Measurements from ENCODE around the gene BSND. TPM values are rescaled to one million over a fixed set of nuclear protein-coding genes. Genes with fewer than 3 reads are reported as not detected.
A peak's percentile ranks its signal among the peaks of the same experiment; 100 is the strongest.

Gene BSND
- total RNA-seq, 2 donors from 2014 or later, result not detected

GRCh38 chr1:54970901-54971300 is 27.8 kb upstream of the BSND start:
- H3K27ac ChIP-seq, result no peak overlapping the region
- no peak overlapping the region for H3K9ac ChIP-seq (ENCODE audit: low read depth in 2 of 2, low read length in 2 of 2)
- DNase-seq, result no peak
- TF ChIP-seq CTCF (IDR thresholded peaks at IDR 0.05), result no peak
- no peak overlapping the region for H3K4me3 ChIP-seq
- intact Hi-C loops (cut with DNase I), result no loop called here
- H3K9me3 ChIP-seq, result no peaks in the 10 kb centered on the region
- H3K36me3 ChIP-seq, result no peaks in the 10 kb centered on the region
- no peaks in the 10 kb centered on the region for H3K27me3 ChIP-seq
- H3K4me1 ChIP-seq, result no peaks in the 10 kb centered on the region

GRCh38 chr1:54971317-54971791 is 27.4 kb upstream of the BSND start:
- H3K4me3 ChIP-seq, result no peak overlapping the region
- H3K4me1 ChIP-seq, result no peaks in the 10 kb centered on the region
- DNase-seq, result no peak
- no peaks in the 10 kb centered on the region for H3K27me3 ChIP-seq
- intact Hi-C loops (cut with DNase I), result no loop called here
- no peaks in the 10 kb centered on the region for H3K36me3 ChIP-seq
- H3K9me3 ChIP-seq, result no peaks in the 10 kb centered on the region
- no peak overlapping the region for H3K27ac ChIP-seq
- H3K9ac ChIP-seq (ENCODE audit: low read depth in 2 of 2, low read length in 2 of 2), result no peak overlapping the region
- no peak for TF ChIP-seq CTCF (IDR thresholded peaks at IDR 0.05)

GRCh38 chr1:54972436-54972835 is 26.3 kb upstream of the BSND start:
- H3K9me3 ChIP-seq, result no peaks in the 10 kb centered on the region
- H3K4me3 ChIP-seq, result no peak overlapping the region
- H3K9ac ChIP-seq (ENCODE audit: low read depth in 2 of 2, low read length in 2 of 2), result no peak overlapping the region
- no peak overlapping the region for H3K27ac ChIP-seq
- H3K4me1 ChIP-seq, result no peaks in the 10 kb centered on the region
- H3K36me3 ChIP-seq, result no peaks in the 10 kb centered on the region
- no peak for DNase-seq
- no peak for TF ChIP-seq CTCF (IDR thresholded peaks at IDR 0.05)
- H3K27me3 ChIP-seq, result no peaks in the 10 kb centered on the region
- intact Hi-C loops (cut with DNase I), result no loop called here

GRCh38 chr1:54973205-54973921 is 25.4 kb upstream of the BSND start:
- Histone ChIP-seq H3K36me3 (no peaks in the 10 kb centered on the region), H3K27me3 (no peaks in the 10 kb centered on the region), H3K4me1 (no peaks in the 10 kb centered on the region), H3K9ac (ENCODE audit: low read depth in 2 of 2, low read length in 2 of 2) (no peak overlapping the region), H3K27ac (no peak overlapping the region), H3K4me3 (no peak overlapping the region), H3K9me3 (no peaks in the 10 kb centered on the region)
- peak; percentile 16 for TF ChIP-seq CTCF (IDR thresholded peaks at IDR 0.05)
- intact Hi-C loops (cut with DNase I), result no loop called here
- DNase-seq, result peak; percentile 40

GRCh38 chr1:54975356-54976108 is 23.2 kb upstream of the BSND start:
- DNase-seq, result no peak
- Histone ChIP-seq H3K4me1 (no peaks in the 10 kb centered on the region), H3K27ac (no peak overlapping the region), H3K36me3 (no peaks in the 10 kb centered on the region), H3K27me3 (peaks cover 4% of the 10 kb centered on the region), H3K9me3 (no peaks in the 10 kb centered on the region), H3K9ac (ENCODE audit: low read depth in 2 of 2, low read length in 2 of 2) (no peak overlapping the region), H3K4me3 (no peak overlapping the region)
- intact Hi-C loops (cut with DNase I), result no loop called here
- no peak for TF ChIP-seq CTCF (IDR thresholded peaks at IDR 0.05)

Data from colonic mucosa (tissue), 4 donors.